ENCODE measurements around the gene PPP2R1B.
A peak's percentile ranks its signal among the peaks of the same experiment; 100 is the strongest.

The PPP2R1B gene

GRCh38 chr11:111765984-111766833 is at the start of gene PPP2R1B:
TSS of gene PPP2R1B (minus strand) at chr11:111766389. CDS start at chr11:111766361, 28 bp downstream.
- Histone ChIP-seq H3K27me3 (no peaks in the 10 kb centered on the region), H3K4me1 (ENCODE audit: control insufficient read depth in 1 of 2, insufficient read depth in 1 of 2, low read depth in 1 of 2, low read length in 1 of 2) (peaks cover 18 to 24% of the 10 kb centered on the region in 2 experiments), H3K36me3 (peaks cover 3% of the 10 kb centered on the region), H3K4me3 (ENCODE audit: low read depth in 1 of 2, low read length in 1 of 2) (peak within 1 kb of the TSS; percentile 96), H3K9me3 (no peaks in the 10 kb centered on the region), H3K27ac (peak within 1 kb of the TSS; percentile 27)
- no peak for TF ChIP-seq CTCF (IDR thresholded peaks at IDR 0.05)

GRCh38 chr11:111815489-111815888 is 49.3 kb upstream of the PPP2R1B start:
- no peak overlapping the region for H3K27ac ChIP-seq

GRCh38 chr11:111814557-111815320 is 48.5 kb upstream of the PPP2R1B start:
- Histone ChIP-seq H3K27me3 (no peaks in the 10 kb centered on the region), H3K27ac (no peak overlapping the region)
- no peak for TF ChIP-seq CTCF (IDR thresholded peaks at IDR 0.05)

More at GRCh38 chr11:111815489-111815888, 49.3 kb upstream of the PPP2R1B start:
- Histone ChIP-seq H3K27me3 (no peaks in the 10 kb centered on the region), H3K4me1 (ENCODE audit: control insufficient read depth in 1 of 2, insufficient read depth in 1 of 2, low read depth in 1 of 2, low read length in 1 of 2) (no peaks in the 10 kb centered on the region), H3K4me3 (ENCODE audit: low read depth in 1 of 2, low read length in 1 of 2) (no peak overlapping the region), H3K36me3 (no peaks in the 10 kb centered on the region), H3K9me3 (no peaks in the 10 kb centered on the region)
- no peak for TF ChIP-seq CTCF (IDR thresholded peaks at IDR 0.05)

DNA sequence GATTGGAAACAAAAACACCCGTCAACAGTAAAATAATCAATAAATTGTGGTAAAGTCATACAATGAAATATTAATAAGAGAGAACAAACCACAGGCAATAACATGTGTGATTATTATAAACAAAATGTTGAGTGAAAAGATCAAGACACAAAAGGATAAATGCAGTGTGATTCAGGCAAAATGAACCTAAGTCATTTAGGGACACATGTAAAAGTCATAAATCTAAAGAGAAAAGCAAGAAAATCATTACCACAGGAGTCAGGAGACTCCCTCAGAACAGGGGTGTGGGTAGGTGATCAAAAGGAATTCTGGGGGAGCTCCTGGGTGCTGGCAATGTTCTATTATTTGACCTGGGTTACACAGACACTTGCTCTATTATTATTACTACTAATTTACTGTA is 47.9 kb upstream of the PPP2R1B start:
- H3K4me3 ChIP-seq (ENCODE audit: low read depth in 1 of 2, low read length in 1 of 2), result no peak overlapping the region
- no peaks in the 10 kb centered on the region for H3K9me3 ChIP-seq
- no peaks in the 10 kb centered on the region for H3K36me3 ChIP-seq
- no peak for TF ChIP-seq CTCF (IDR thresholded peaks at IDR 0.05)
- H3K4me1 ChIP-seq (ENCODE audit: control insufficient read depth in 1 of 2, insufficient read depth in 1 of 2, low read depth in 1 of 2, low read length in 1 of 2), result no peaks in the 10 kb centered on the region
- H3K27me3 ChIP-seq, result no peaks in the 10 kb centered on the region
- H3K27ac ChIP-seq, result no peak overlapping the region

More at GRCh38 chr11:111814557-111815320, 48.5 kb upstream of the PPP2R1B start:
- no peak overlapping the region for H3K4me3 ChIP-seq (ENCODE audit: low read depth in 1 of 2, low read length in 1 of 2)
- no peaks in the 10 kb centered on the region for H3K4me1 ChIP-seq (ENCODE audit: control insufficient read depth in 1 of 2, insufficient read depth in 1 of 2, low read depth in 1 of 2, low read length in 1 of 2)
- no peaks in the 10 kb centered on the region for H3K36me3 ChIP-seq
- H3K9me3 ChIP-seq, result no peaks in the 10 kb centered on the region

DNA sequence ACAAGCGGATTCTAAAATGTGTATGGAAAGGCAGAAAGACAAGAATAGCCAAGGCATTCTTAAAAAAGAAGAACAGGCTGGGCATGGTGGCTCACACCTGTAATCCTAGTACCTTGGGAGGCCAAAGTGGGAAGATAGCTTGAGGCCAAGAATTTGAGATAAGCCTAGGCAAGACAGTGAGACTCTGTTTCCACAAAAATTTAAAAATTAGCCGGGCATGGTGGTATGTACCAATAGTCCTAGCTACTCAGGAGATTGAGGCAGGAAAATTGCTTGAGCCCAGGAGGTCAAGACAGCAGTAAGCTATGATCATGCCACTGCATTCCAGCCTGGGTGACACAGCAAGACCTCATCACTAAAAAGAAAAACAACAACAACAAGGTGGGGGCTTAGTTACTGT is 46.0 kb upstream of the PPP2R1B start:
- no peaks in the 10 kb centered on the region for H3K4me1 ChIP-seq (ENCODE audit: control insufficient read depth in 1 of 2, insufficient read depth in 1 of 2, low read depth in 1 of 2, low read length in 1 of 2)
- no peaks in the 10 kb centered on the region for H3K9me3 ChIP-seq
- TF ChIP-seq CTCF (IDR thresholded peaks at IDR 0.05), result no peak
- no peak overlapping the region for H3K27ac ChIP-seq
- no peak overlapping the region for H3K4me3 ChIP-seq (ENCODE audit: low read depth in 1 of 2, low read length in 1 of 2)
- H3K36me3 ChIP-seq, result peaks cover 7% of the 10 kb centered on the region
- H3K27me3 ChIP-seq, result no peaks in the 10 kb centered on the region

Data from neutrophil (primary cell).